ENCODE data around the gene TSC1. TPM values are rescaled to one million over a fixed set of nuclear protein-coding genes. Genes with fewer than 3 reads are reported as not detected.

TSC1 gene
- polyA plus RNA-seq, 3 donors from 2014 or later: 2.5 to 11.8 (median 6.8) TPM

DNA sequence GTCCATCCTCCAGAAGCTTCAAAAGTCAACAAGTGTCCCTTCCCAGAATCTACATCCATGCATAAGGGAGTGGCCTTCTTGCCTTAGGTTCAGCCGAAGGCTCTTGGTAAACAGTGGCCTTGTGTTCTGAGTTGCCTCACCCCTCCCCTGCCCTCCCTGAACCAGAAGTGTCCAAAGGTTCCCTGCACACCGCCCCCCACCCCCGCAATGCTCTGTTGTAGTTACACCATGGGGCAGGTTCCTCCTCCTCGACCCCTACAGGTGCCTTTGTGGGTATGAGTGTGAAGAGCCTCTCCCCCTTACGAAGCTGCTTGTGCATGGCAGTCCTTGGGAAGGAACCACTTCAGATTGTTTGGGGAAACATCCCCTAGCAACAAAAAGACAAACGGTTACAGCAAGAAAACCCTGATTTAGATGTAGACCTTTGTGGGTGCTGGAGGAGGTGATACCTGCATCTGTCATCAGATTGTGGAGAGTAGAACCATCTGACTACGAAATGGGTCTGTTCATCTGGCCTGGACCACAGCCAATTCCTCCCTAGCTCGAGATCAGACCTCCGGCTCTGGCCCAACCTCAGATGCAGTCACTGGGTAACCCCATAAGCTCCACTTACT is 58.6 kb downstream of the TSC1 start:
- H3K4me3 Mint-ChIP-seq: no peak overlapping the region
- peaks cover 0 to 2% (median 1%) of the 10 kb centered on the region in 3 donors for H3K27me3 Mint-ChIP-seq (ENCODE audit: low read depth in 3 of 3)
- peaks cover 0 to 5% of the 10 kb centered on the region in 2 donors for H3K4me1 Mint-ChIP-seq
- peak; percentile 8 to 23 (median 16) for DNase-seq
- H3K9me3 Mint-ChIP-seq: no peaks in the 10 kb centered on the region
- H3K36me3 Mint-ChIP-seq: no peaks in the 10 kb centered on the region
- H3K27ac Mint-ChIP-seq: no peak overlapping the region

DNA sequence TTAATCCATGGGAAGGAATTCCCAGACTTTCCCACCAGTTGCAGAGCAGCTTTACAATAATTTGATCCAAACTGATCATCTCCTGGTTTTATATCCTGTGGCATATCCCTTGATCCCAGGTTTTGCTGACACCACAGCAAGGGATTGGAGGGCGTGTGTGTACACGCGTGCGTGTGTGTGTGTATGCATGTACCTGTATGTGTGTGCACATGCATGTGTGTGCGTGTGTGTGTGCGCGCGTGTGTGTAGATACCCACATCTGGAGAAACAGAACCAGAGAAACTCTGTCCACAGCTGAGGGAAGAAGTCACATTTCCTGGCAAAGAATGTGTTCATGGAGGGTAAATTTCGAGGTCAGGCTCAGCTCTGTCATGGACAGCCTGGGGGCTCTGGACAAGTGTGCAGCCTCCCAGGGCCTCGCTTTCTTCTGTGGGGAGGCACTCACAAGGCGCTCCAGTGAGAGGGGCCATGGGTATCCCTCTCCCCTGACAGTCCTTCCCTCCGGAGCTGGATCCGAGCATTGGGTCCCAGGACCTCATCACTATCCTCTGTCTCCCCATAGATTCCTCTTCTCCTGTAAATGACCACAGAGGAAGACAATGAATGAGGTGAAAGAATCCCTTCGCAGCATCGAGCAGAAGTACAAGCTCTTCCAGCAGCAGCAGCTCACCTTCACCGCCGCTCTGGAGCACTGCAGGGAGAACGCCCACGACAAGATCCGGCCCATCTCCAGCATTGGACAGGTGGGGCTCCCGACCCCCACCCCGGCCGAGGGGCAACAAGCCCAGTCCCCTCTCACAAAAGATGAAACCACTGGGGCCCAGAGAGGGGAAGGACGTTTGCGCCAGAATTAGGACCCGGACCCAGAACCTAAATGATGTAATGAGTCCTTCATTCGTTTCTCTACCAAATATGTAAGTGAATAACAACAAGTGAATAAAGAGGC is 60.8 kb downstream of the TSC1 start:
- Mint-ChIP-seq H3K4me1 (peaks cover 13 to 16% of the 10 kb centered on the region in 2 donors), H3K27me3 (ENCODE audit: low read depth in 3 of 3) (peaks cover 0 to 8% (median 7%) of the 10 kb centered on the region in 3 donors), H3K36me3 (no peaks in the 10 kb centered on the region), H3K9me3 (no peaks in the 10 kb centered on the region), H3K27ac (no peak overlapping the region), H3K4me3 (no peak overlapping the region)
- no peak for DNase-seq

DNA sequence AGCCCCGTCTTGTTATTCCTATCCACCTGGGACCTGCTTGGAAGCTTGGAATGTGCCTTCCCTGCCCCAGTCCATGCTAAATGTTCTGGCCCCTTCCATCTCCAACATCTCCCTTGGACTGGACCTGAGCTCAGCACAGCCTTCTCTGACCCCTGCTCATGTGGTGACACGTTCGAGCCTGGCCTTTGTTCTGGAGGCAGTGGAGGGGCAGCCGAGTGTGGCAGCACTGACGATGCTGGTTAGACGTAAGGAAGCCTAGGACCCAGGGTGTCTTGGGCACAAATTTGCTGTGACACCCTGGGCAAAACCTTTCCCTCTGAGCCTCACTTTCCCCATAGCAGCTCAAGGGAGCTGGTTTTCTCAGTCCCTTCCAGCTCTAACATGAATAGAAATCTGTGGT is 61.8 kb downstream of the TSC1 start:
- Mint-ChIP-seq H3K4me3 (no peak overlapping the region), H3K27me3 (ENCODE audit: low read depth in 3 of 3) (peaks cover 0 to 9% (median 7%) of the 10 kb centered on the region in 3 donors), H3K4me1 (peaks cover 11 to 16% of the 10 kb centered on the region in 2 donors), H3K27ac (no peak overlapping the region), H3K36me3 (no peaks in the 10 kb centered on the region), H3K9me3 (no peaks in the 10 kb centered on the region)
- DNase-seq: no peak

DNA sequence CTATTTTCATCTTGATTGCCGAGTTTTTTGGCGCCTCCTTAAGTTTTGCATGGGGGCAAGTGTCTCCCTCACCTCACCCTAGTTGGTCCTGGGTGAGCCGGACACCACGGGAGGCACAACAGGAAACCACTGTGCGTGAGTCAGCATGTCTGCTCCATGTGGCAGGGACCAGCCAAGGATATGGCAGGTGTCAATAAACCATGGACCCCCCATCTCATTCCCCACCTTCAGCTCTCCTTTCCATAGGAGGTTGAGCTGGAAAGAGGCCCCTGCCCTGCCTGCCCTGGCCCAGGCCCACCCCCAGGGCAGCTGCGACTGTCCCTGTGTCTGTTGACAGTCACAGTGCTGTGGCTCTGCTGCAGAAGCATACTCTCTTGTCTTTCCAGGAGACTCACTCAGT is 62.6 kb downstream of the TSC1 start:
- Mint-ChIP-seq H3K27me3 (ENCODE audit: low read depth in 3 of 3) (peaks cover 0 to 9% (median 7%) of the 10 kb centered on the region in 3 donors), H3K4me1 (peaks cover 12 to 16% of the 10 kb centered on the region in 2 donors), H3K27ac (no peak overlapping the region), H3K4me3 (no peak overlapping the region), H3K9me3 (no peaks in the 10 kb centered on the region), H3K36me3 (no peaks in the 10 kb centered on the region)
- no peak for DNase-seq

DNA sequence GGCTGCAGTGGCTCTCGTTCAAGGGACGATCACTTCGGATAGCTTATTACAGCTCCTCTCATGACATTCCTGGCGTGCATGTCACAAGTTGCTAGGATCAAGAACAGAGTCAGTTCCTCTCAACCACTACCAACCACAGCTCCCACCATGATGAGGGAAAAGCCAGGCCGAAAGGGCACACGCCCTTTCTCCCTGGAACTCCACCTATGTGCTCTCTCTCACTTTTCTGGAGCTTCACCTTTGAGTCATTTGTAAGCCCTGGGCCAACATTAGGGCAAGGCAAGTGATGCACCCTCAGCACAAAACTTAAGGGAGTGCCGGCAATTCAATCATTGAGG is 64.1 kb downstream of the TSC1 start:
- H3K4me1 Mint-ChIP-seq: peaks cover 12 to 16% of the 10 kb centered on the region in 2 donors

DNA sequence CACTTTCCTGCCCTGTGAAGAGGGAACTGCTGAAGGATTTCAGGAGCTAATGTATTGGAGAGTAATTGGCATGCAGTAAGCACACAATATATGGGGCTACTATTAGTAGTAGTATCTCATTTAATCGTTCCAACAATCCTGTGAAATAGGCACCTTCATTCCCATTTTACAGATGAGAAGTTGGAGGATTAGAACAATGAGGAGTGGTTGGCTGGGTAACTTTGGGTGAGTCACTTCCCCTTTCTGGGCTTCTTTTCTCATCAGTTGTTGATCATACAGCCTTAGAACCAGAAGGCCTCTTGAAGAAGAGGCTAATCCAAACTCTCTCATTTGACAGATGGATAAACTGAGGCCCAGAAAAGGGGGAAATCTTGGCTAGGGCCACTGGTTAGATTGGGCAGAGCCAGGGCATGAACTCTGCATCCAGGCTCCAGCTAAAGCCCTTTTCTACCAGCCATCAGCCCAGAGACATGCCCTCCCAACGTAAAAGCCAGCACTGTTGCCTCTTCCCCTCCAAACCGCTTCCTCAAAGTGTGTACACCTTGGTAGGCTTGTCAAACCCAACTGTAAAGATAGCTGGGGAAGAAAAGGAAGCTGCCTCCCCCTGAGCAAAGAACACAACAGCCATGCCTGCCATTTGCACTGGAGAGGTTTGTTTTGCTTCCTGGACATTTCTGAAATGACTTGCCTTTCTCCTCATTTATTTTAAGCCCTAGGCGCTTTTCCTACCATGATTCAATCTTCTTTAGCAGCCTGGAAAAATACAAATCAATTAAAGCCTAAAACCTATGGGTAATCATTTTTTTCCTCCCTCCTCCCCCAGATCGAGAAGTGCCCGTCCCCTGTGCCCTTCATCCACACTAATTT is 64.7 kb downstream of the TSC1 start:
- Mint-ChIP-seq H3K4me3 (peak overlapping the region; percentile 81 to 90 (median 84)), H3K36me3 (no peaks in the 10 kb centered on the region), H3K9me3 (no peaks in the 10 kb centered on the region), H3K27me3 (ENCODE audit: low read depth in 3 of 3) (peaks cover 0 to 10% (median 10%) of the 10 kb centered on the region in 3 donors), H3K4me1 (peaks cover 12 to 16% of the 10 kb centered on the region in 2 donors), H3K27ac (peak overlapping the region; percentile 55 to 92 (median 74))
- no peak for DNase-seq

More for the DNA sequence above, 64.1 kb downstream of the TSC1 start:
- Mint-ChIP-seq H3K27ac (peak overlapping the region; percentile 5 to 92 (median 62)), H3K27me3 (ENCODE audit: low read depth in 3 of 3) (peaks cover 0 to 10% (median 9%) of the 10 kb centered on the region in 3 donors), H3K36me3 (no peaks in the 10 kb centered on the region), H3K4me3 (peak overlapping the region in 3 of 5 donors; percentile 81 to 90 (median 84)), H3K9me3 (no peaks in the 10 kb centered on the region)
- no peak for DNase-seq

DNA sequence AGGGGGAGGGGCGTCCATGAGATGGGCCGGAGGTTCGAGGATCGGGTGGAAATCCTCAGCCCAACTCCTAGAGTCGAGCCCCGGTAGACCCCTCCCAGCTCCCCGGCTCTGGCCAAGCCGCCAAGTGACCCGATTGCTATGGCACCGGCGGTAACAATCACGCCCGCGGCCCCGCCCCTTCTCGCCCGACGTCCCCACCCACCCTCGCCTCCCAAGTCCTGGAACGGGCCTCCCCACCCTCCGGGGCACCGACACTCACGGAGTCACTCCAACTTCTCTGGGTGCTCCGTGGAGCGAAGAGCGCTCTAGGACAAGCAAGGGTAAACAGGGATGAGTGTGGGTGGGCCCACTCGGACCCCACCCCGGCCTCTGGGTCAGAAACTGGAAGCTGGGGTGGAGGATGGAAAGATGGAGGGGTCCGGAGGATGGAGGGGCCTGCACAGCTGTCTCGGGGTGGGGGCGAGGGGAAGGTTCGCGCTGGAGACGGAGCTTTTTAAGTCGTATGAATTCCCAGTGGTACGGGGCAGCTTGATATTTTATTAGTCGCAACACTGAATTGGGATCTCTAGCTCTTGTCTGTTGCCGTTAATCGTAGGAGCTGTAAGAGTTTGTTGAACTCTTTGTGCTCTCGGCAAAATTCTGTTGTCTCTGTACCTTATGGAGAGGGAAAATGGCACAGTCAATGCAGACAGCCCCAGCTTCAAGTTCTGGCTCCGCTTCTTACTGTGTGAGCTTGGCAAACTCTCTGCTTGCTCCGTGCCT is 65.5 kb downstream of the TSC1 start, which contains the start of gene SPACA9:
Gene SPACA9, plus strand, starts transcription at position 204 of the 762 bp plus-strand sequence. CDS start 5,050 bp downstream, outside the sequence.
- H3K27me3 Mint-ChIP-seq (ENCODE audit: low read depth in 3 of 3): peaks cover 0 to 12% (median 10%) of the 10 kb centered on the region in 3 donors
- peaks cover 12 to 16% of the 10 kb centered on the region in 2 donors for H3K4me1 Mint-ChIP-seq
- DNase-seq: peak in 2 of 3 donors; percentile 12 to 18
- H3K36me3 Mint-ChIP-seq: no peaks in the 10 kb centered on the region
- peak within 1 kb of the TSS; percentile 34 to 92 (median 74) for H3K27ac Mint-ChIP-seq
- no peaks in the 10 kb centered on the region for H3K9me3 Mint-ChIP-seq
- H3K4me3 Mint-ChIP-seq: peak within 1 kb of the TSS; percentile 81 to 90 (median 84)

DNA sequence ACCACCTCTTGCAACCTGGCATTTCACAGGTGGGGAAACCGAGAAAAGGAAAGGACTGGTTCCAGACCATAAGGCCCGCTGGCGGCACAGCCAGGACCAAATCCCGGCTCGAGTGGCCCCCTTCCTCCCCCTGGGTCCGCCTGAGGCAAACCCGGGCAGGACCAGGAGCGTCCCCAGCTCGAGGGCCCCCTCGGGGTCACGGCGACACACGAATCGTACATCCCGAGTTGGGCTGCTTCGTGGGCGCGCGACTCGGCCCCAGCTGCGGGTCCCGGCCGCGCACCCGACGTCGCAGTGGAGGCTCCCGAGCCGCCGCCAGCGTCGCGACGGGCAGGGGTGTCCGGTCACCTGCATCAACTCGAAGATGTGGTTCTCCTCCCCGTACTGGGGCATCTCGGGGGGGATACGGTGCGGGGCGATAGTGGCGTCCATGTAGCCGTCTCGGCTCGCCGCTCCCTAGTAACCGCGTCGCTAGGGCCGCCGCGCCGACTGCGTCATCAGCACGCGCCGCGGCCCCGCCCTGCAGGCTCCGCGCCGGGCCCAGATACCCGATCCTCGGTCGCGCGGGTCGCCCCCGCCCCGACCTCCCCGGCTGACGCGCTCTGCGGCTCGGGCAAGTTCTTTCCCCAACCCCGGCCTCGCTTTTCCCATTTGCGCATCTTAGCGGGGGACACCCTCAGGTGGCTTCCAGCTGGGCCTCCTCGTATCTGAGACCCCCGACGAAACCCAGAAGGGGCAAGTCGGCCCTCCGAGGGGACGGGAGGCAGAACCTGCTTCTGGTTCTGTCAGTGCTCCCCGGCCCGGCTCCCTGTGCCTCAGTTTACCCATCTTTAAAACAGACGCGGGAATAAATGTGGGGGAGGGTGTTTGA is 66.4 kb downstream of the TSC1 start, which contains the start of gene AK8:
Gene AK8, minus strand, starts transcription at position 461 of the 871 bp plus-strand sequence. Its CDS starts 29 bp downstream, at position 432.
- peak within 1 kb of the TSS; percentile 34 to 92 (median 74) for H3K27ac Mint-ChIP-seq
- DNase-seq: peak; percentile 76 to 80 (median 79)
- H3K27me3 Mint-ChIP-seq (ENCODE audit: low read depth in 3 of 3): peaks cover 0 to 12% (median 10%) of the 10 kb centered on the region in 3 donors
- H3K9me3 Mint-ChIP-seq: no peaks in the 10 kb centered on the region
- H3K4me3 Mint-ChIP-seq: peak within 1 kb of the TSS; percentile 81 to 90 (median 84)
- peaks cover 12 to 23% of the 10 kb centered on the region in 2 donors for H3K4me1 Mint-ChIP-seq
- no peaks in the 10 kb centered on the region for H3K36me3 Mint-ChIP-seq

DNA sequence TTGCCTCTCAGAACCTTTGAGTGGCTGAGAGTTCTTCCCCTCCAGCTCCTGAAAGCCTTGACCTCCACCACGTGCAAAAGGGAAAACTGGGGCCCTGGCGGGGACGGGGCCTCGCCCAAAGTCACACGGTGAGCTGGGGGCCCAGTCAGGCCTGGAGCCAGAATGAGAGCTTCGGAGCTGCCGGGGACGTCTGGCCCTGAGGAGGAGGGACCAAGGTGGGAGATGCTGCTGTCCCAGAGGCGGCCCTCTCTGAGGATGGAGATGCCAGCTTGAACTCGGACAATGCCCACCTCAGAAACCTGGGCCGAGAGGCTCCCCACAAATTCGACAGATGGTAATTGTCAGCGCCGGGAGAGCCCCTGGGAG is 67.0 kb downstream of the TSC1 start:
- Mint-ChIP-seq H3K27ac (peak overlapping the region in 3 of 6 donors; percentile 22 to 39 (median 31)), H3K36me3 (no peaks in the 10 kb centered on the region), H3K4me3 (peak overlapping the region; percentile 70 to 84 (median 79)), H3K27me3 (ENCODE audit: low read depth in 3 of 3) (peaks cover 1 to 10% (median 10%) of the 10 kb centered on the region in 3 donors), H3K4me1 (peaks cover 12 to 23% of the 10 kb centered on the region in 2 donors), H3K9me3 (no peaks in the 10 kb centered on the region)
- no peak for DNase-seq

DNA sequence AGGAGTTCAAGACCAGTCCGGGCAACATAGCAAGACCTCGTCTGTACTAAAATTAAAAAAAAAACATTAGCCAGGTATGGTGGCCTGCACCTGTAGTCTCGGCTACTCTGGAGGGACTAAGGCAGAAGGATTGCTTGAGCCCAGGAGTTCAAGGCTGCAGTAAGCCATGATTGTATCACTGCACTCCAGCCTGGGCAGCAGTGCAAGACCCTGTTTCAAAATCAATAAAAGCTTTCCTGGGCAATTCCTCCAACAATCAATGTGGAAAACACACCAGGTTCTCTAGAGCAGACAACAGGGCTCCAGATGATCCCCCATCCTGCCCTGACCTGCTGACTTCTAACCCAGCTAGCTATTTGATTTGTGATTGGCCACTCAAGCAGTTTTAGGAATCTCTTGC is 67.6 kb downstream of the TSC1 start:
- no peak for DNase-seq
- Mint-ChIP-seq H3K4me3 (peak overlapping the region; percentile 44 to 84 (median 79)), H3K4me1 (peaks cover 12 to 23% of the 10 kb centered on the region in 2 donors), H3K9me3 (no peaks in the 10 kb centered on the region), H3K27me3 (ENCODE audit: low read depth in 3 of 3) (peaks cover 1 to 10% (median 10%) of the 10 kb centered on the region in 3 donors), H3K27ac (no peak overlapping the region), H3K36me3 (no peaks in the 10 kb centered on the region)

DNA sequence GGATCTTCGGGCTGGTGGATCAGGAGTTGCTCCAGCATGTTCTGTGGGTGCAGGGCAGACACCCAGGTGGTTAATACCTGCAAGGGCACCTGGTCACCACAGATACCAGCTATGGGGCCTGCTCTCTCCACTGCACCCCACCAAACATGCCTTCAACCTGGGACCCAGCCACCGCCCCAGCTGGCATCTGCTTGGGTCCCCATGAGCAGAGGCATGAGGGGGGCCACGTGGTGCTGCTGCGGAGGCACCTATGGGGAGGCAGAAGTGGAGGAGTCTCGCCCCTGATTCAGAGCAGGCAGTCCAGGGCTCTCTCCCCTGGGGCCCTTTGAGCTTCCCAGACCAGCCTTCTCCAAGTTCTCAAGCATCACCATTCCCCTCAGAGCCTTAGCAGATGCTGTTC is 69.3 kb downstream of the TSC1 start:
- Mint-ChIP-seq H3K4me3 (peak overlapping the region in 1 of 5 donors; percentile 35), H3K4me1 (peaks cover 10 to 20% of the 10 kb centered on the region in 2 donors), H3K9me3 (no peaks in the 10 kb centered on the region), H3K27me3 (ENCODE audit: low read depth in 3 of 3) (peaks cover 1 to 14% (median 10%) of the 10 kb centered on the region in 3 donors), H3K27ac (no peak overlapping the region), H3K36me3 (no peaks in the 10 kb centered on the region)
- no peak for DNase-seq

DNA sequence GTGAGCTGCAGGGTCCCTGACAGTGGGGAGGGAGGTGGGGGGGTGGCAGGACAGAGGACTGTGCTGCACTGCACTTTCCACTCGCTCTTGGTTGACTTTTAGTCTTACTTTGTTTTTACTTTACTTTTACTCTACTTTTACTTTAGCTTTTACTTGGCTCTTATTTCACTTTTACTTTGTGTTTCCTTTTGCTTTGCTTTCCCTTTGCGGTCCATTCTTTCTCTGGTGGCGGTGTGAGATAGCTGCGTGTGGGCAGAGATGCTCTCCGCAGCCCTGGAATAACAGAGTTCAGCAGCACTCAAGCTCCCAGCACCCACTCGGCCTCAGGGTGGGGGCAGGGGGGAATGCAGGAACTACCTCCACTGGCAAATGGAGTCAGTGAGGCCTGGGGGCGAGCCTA is 71.0 kb downstream of the TSC1 start:
- Mint-ChIP-seq H3K27ac (peak overlapping the region in 3 of 6 donors; percentile 46 to 71 (median 48)), H3K36me3 (no peaks in the 10 kb centered on the region), H3K4me1 (peaks cover 1 to 7% of the 10 kb centered on the region in 2 donors), H3K4me3 (peak overlapping the region in 4 of 5 donors; percentile 15 to 59 (median 39)), H3K9me3 (no peaks in the 10 kb centered on the region), H3K27me3 (ENCODE audit: low read depth in 3 of 3) (peaks cover 1 to 9% (median 3%) of the 10 kb centered on the region in 3 donors)
- no peak for DNase-seq
